HG02798 (cell line): ENCODE data around the gene NRBP1.

Experiments used
- ATAC-seq: cut with Tn5 transposase; IDR thresholded peaks from one replicate; pipeline ENCODE4 v1.9.1; 2021; ENCODE audit warnings: mild to moderate bottlenecking; ENCODE audit not compliant: unreplicated experiment, poor library complexity

NRBP1 gene

GRCh38 chr2:27428213-27428977, at the start of gene NRBP1:
Gene NRBP1 (plus strand): TSS chr2:27428631. CDS start chr2:27433274, 4,643 bp downstream.
- peak; percentile 93 for ATAC-seq

- no peak for ATAC-seq
Measured at GRCh38 chr2:27378809-27379290, 49.6 kb upstream of the NRBP1 start.

DNA sequence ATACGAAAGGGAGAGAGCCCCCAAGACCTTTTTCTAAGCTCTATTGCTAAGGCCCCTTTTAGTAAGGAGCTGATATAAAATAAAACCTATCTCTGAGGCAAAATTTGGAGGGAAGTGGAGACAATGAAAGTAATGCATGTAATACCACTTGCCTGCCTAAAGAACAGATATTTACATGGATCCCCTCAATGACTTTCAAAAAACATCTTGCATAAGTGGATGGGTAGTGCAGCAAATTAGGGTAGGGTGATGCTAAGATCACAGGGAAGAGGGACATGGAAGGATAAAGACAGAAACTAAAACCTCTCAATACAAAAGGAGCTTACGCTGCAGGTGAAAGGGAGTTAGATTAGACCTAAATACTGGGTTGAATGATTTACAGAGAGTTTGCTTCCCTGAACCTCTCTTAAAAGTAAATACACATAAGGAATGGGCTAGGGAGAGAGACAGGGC, 49.0 kb upstream of the NRBP1 start:
- ATAC-seq, result no peak

- no peak for ATAC-seq
Measured at GRCh38 chr2:27379836-27380625, 48.4 kb upstream of the NRBP1 start.

DNA sequence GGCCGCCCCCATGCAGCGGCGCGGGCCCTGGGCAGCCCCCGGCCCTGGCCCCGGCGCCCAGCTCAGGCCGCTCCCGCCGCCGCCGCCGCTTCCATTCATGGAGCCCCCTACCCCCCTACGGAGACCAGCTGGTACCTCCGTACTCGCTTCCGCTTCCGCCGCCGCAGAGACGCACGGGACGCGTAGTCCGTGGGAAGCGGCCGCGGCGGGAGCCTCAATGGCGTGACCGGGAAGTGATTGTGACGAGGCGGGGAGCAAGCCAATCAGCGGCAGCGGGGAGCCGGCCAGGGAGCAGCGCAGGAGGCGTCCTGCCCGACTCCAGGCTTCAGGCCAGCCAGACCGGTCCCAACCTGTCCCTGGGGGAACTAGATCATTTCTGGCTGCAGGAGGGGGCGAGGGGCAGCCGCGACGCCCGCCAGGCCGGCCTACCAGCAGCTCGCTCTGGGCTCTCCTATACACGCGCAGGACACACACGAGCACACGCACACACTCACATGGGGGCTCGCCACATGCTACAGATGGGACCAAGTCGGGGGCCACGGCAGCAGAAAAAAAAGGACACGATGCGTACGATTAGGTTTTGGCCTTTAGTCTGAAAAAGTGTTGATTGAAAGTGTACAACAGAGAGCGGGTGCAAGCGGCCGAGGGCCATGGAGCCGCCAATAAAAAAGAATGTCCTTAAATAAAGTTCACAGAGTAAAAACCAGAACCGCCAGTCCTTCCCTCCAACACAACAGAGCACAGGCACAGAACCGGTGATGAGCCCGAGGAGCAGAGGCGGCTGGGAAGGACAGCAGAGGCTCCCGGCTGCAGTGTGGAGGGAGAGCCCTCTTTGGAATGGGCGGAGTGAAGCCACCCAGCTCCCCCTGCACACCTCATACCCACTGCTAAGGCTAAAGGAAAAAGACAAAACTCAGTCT, 47.5 kb upstream of the NRBP1 start, which contains the start of gene ZNF513:
Gene ZNF513 (minus strand): TSS at position 109 of the 920 bp plus-strand sequence. CDS start 208 bp downstream, outside the sequence.
- peak; percentile 92 for ATAC-seq

DNA sequence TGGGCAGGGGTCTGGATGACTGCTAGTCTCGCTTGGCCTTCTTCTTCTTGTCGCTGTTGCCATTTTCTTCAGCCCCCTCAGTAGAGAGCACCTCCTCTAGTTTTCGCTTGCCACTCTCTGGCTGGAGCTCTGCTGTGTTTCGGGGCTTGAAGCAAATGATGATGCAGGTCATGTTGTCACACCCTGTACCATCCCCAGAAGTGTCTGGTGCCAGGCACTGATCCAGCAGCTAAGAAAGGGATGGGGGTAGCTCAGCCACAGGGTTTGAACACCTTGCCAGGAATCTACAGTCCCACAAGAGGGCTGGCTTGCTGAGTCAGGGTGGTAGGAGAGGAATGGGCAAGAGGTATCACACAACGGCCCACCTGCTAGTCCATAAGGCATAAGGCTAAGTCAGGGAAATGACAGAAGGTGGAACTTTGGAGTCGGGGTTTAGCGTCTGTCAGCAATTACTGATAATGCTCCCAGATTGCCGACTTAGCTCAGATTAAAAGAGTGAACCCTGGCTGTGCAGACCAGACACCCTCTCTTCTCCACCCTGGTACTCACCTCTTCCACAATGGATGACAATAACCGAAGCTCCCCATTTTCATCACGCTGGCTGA, 46.8 kb upstream of the NRBP1 start:
- no peak for ATAC-seq

- no peak for ATAC-seq
Measured at GRCh38 chr2:27390822-27391679, 37.4 kb upstream of the NRBP1 start.

DNA sequence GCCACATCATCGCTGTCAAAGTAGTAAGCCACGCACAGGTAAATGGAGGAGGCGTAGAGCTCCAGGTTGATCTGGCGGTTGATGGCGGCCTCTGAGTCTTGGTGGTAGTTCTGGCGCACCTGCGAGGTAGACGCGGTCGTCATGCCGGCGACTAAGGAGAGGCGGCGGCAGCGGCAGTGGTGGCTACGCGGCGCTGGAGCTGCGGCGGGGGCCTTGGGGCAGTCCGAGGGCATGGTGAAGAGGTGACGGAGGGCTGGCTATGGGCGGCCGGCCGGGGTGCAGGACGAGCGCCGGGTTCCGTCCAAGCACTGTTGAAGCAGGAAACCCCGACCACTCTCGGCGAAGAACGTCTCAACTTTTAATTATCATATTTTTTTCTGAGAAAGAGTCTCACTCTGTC, 35.2 kb upstream of the NRBP1 start:
- ATAC-seq, result no peak

DNA sequence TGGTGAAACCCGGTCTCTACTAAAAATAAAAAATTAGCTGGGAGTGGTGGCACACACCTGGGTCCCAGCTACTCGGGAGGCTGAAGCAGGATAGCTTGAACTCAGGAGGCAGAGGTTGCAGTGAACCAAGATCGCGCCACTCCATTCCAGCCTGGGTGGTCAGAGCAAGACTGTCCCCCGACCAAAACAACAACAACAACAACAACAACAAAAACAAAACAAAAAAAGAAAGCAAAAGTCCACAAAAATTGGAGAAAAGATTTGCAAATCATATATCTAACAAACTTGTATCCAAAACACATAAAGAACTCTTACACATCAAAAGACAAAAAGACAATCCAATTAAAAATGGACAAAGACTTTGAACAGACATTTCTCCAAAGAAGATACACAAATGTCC, 29.5 kb upstream of the NRBP1 start:
- ATAC-seq, result no peak

DNA sequence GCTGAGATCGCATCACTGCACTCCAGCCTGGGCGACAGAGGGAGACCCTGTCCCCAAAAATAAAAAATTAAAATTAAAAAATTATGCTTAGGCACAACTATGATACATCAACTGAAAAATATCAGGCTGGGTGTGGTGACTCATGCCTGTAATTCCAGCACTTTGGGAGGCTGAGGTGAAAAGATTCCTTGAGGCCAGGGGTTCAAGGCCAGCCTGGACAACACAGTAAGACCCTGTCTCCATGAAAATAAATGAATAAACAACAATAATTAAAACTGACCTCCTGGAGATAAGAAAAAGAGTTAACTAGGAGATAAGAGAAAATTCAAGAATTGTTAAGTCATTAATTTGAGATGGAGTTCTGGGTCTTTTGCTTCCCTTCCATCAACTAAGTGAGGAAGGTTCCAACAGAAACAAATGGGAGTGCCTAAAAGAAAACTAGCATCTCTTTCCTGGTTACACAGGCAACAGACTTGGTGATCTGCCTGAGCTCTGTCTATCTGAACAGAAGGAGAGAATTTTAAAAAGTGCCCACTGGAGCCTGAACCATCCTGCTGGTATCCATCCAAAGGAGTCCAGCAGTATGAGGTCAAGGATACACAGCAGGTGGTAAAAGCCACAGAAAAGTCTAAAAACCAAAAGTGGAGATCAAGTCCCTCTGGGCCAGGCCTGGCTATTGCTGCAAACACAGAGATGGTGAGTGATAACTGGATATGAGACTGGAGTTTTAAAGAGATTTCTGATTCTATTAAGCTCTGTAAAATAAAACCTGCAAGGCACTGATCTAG, 27.9 kb upstream of the NRBP1 start:
- ATAC-seq, result no peak

GRCh38 chr2:27407798-27408491, 20.5 kb upstream of the NRBP1 start:
- no peak for ATAC-seq

- peak; percentile 15 for ATAC-seq
Measured at GRCh38 chr2:27408601-27409320, 19.7 kb upstream of the NRBP1 start.

DNA sequence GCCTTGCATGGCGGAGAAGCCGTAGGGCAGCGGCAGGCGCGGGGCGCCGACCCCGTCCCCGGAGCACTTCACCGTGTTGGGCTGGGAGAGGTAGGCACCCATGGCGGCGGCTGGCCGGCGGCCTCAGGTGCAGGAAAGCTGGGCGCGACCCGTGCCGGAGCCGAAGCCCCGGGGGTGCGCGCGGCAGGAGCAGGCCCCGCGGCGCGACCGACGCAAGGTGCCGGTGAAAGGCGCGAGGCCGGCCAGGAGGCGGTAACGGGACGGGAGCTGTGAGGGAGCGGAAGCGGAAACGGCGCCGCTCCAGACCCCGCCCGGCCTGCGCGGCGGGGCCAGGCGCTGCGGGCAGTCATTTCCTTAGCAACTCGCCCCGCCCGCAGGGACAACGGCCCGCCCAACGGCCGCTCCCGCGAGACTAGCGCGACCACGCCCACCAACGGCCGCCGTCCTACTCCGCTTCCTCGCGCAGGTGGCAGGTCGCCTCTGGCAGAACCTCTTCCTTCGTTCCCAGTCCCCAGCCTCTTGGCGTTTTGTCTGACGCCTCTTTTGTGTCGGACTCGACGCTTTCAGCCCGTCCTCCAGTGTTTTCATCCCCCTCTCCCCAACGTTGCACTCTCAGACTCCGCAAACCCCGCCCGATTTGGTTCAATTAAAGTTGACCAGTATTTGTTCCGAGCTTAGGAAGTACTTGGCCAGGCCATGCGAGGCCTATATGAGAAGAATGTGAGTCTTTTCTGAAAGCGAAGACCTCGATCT, 18.9 kb upstream of the NRBP1 start, which contains the start of gene PPM1G:
Gene PPM1G (minus strand): TSS at position 271 of the 753 bp plus-strand sequence. CDS start 169 bp downstream, at position 102.
- ATAC-seq, result peak; percentile 97

DNA sequence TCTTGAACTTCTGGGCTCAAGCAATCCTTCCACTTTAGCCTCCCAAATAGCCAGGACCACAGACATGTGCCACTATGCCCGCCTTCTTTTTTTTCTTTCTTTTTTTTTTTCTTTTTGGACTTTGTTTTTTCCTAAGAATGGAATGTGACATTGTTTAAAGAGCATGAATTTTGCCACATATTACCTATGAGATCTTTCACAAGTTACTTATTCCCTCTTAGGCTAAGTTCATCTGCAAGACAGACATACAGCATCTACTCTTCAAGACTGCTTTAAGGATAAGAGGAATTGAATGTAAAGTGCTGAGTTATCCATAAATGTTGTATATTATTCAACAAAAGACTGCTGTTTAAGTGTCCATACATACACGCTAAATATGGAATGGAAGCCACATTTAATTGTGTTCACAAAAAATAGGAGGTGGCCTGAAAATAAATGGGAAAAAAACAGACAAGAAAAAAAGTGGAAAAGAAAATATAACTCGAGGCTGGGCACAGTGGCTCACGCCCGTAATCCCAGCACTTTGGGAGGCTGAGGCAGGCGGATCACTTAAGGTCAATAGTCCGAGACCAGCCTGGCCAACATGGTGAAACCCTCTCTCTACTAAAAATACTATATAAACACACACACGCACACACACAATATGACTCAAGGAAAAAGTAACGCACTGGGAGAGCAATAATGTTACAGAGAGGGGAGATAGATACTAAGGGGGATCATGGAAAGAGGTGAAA, 15.8 kb upstream of the NRBP1 start:
- ATAC-seq, result no peak

GRCh38 chr2:27416151-27416550, 12.3 kb upstream of the NRBP1 start:
- no peak for ATAC-seq
